Measurements from ENCODE around the gene EXD3.

EXD3 gene

GRCh38 chr9:137294681-137295237, 128.2 kb downstream of the EXD3 start:
- DNase-seq (ENCODE audit: low read depth): no peak

- DNase-seq (ENCODE audit: low read depth): no peak
Measured at GRCh38 chr9:137294091-137294680, 128.8 kb downstream of the EXD3 start.

DNA sequence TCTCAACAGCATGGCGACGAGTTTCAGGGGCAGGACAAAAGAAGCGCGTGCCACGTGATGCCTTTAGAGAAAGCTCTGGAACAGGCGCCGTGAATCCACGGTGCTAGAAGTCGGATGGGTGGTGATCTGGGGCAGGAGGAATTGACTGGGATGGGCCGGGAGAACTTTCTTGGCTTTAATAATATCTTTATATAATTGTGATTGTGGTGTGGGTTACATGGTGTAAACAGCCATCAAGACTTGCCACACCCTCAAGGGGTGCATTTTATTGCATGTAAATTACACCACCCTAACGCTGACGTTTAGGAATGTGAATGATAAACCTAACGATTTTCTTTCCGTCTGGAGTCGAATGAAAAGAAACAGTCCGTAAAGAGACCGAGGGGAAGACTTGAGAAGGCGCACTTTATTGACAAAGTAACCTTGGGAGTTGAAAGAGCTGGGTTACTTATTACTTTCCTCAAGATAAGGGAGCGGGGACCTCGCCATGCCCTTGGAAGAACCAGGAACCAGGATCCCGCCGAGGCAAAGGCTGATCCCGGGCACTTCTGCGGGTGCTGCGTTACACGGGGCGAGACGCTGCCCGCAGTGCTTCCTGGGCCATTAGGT, 129.4 kb downstream of the EXD3 start:
- DNase-seq (ENCODE audit: low read depth): no peak

- DNase-seq (ENCODE audit: low read depth): no peak
Measured at GRCh38 chr9:137293094-137293481, 129.9 kb downstream of the EXD3 start.

DNA sequence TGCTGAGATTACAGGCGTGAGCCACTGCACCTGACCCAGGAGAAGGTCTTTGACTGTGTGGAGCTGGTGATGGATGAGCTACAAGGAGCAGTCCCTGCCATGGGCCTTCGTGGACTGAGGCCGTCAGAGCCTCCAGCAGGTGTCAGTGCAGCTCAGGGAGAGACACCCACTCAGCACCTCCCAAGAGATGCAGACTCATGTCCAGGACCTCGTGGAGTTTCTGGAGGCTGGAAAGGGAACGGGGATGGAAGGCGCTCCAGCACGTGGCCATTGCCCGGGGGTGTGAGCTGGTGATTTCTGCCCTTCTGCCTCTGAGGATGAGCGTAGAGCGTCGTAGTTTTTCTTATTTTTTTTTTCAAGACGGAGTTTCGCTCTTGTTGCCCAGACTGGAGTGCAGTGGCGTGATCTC, 136.0 kb downstream of the EXD3 start:
- no peak for DNase-seq (ENCODE audit: low read depth)

GRCh38 chr9:137281345-137282116, 141.4 kb downstream of the EXD3 start:
- no peak for DNase-seq (ENCODE audit: low read depth)

DNA sequence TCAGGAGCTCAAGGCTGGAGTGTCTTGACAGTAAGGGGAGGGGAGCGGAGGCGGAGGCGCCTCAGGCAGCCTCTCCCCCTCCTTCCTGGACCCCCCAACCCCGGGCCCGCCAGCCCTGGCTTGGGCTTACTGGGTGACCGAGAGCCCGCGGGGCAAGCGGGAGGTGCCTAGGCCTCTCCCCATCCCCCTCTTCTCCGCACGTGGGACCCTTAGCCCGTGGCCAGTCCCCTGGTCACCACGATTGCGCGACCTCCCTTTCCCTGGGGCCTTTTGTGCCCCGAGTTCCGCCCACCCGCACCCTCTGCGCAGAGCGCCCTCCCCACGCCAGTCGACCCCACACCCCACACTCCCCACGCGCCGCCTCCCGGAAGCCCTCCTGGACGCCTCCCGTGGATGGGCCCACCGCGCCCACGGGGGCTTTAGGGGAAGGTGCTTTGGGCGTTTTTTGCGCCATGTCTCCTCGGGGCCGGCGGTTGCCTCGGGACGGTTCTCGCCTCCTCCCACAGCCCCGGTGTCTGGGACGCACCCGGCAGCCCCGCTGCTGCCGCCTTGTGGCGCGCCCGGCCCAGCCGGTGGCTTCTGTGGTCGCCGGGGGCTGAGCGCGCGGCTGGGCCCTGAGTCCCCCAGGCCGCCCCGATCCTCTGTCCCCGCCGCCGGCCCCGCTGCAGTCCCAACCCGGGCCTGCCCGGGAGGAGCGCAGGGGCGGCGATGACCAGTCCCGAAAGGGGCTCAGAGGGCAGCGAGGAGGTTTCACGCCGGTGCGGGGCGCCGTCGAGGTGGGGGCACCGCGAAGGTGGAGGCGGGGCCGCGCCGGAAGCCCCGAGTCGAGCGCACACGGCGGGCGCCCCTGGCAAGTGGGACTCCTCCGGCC, 142.3 kb downstream of the EXD3 start:
- DNase-seq (ENCODE audit: low read depth): no peak

DNA sequence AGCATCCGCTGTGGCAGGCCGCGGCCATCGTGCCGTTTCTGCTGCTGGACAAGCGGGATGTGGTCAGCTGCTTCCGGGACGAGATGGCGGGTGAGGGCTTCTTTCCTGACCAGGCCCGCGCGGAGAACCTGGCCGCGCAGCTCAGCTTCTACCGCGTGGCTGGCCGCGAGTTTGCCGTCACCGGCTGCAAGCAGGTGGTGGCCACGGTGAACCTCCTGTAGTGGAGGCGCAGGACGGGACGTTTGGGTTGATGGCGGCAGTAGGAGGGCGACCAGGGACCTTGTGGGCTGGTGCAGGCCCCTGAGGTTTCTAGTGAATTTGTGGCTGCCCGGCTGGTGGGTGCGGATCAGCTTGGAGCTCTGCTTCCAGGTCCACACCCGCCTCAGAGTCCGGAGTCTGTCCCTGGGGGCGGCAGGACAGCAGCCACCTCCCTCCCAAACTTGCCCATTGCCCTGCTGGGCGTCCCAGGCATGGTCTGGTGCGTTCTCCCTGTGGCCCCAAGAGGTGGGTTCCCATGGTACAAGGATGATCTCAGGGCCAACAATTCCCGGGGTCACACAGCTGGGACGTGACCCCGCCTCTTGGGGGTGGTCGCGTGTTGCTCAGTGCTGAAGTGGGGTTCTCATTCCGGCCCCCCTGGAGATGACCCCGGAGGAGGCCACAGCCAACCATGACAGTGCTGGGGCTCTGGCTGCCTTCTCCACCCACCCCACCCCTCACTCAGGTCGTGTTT, 143.1 kb downstream of the EXD3 start:
- no peak for DNase-seq (ENCODE audit: low read depth)

DNA sequence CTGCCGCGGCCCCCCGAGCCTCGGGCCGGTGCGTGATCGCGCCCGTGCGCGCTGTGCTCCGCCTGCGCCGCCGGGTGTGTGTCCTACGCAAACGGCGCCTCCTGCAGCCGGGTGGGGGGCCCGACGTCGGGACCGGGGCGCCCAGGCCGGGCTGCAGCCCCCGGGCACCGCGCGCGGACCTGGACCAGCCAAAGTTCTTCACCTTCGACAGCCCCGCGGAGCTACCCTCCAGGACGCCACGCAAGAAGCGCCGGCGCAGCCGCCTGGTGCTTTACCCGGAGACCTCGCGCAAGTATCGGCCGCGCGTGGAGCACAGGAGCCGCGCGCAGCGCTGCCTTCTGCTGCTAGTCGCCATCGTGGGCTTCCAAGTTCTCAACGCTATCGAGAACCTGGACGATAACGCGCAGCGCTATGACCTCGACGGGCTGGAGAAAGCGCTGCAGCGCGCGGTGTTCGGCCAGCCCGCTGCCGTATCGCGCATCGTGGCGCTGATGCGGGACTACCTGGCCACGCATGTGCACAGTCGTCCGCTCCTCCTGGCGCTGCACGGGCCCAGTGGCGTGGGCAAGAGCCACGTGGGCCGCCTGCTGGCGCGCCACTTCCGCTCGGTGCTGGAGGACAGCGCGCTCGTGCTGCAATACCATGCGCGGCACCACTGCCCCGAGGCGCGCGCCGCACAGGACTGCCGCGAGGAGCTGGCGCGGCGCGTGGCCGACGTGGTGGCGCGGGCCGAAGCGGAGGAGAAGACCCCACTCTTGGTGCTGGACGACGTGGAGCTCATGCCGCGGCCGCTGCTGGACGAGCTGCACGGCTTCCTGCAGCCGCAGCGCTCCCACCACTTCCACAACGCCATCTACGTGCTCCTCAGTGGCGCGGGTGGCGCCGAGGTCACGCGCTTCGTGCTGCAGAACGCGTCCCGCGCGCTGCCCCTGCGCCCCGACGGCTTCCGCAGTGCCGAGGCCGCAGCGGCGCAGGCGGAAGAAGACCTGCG, 143.9 kb downstream of the EXD3 start:
- DNase-seq (ENCODE audit: low read depth): no peak

DNA sequence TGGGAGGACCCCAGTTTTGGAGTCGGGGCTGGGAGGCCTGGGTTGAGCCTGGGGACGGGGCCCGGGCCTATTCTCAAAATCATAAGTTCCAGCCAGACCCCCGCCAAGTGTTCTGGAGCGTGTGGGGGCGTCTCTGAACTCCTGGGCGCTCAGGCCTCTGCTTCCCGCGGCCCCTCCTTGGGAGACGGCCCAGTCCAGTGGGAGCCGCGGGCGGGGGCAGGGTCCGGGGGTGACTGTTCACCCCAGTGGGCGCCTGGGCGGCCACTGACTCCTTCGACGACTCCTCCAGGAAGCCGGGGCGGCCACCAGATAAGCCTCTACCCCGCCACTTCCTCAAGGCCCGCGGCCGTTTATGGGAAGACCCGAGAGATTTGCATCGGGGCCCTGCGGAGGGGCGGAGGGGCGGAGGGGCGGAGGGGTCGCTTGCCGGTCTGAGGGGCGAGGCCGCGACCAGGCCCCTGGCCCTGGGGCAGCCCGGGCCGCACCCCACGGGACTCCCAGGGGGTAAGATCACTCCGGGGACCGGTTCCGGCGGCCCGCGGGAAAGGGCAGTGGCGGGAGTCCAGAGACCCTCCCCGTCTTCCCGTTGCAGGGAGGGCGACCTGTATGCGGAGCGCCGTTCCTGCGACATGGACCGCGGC, 144.8 kb downstream of the EXD3 start:
- no peak for DNase-seq (ENCODE audit: low read depth)

GRCh38 chr9:137277329-137278041, 145.5 kb downstream of the EXD3 start, which contains the start of gene TOR4A:
Gene TOR4A (plus strand): TSS chr9:137277726. CDS start chr9:137278690, 964 bp downstream.
- DNase-seq (ENCODE audit: low read depth): no peak

DNA sequence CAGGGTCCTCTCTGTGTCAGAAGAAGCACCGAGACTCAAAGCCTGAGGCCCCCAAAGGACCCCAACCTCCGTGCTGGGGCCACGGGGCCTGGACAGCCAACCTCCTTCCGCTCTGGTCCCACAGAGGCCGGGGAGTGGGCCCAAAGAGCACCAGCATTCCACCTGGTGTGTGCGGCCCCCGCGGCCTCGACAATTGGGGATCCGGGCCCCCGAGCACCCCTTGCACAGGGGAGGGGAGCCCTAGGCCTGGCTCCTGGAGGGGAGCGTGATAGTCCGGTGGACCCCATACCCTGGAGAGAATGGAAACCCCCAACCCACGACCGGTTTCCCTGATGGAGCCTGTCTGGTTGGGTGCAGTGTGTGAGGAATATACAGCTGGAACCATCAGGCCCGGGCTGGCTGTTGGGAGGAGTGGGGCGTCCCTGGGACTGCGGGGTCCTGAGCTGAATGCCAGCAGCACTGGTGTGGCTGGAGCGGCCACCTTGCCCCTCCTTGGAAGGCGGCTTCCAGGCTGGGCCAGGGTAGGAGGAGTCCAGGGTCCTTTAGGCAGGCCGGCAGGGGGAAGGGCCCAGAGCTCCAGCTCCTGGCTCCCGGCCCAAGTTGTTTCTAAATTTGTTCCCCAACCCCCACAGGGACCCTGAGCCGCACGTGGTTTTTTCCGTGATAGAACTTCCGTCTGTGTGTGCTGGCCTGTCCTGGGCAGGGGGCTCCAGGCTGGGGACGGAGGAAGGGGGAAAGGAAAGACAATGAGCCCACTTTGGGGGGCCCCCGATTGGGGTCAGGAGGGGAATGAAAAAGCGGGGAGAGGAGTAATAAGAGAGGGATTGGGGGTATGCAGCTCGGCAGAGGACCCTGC, 146.3 kb downstream of the EXD3 start:
- DNase-seq (ENCODE audit: low read depth): no peak

DNA sequence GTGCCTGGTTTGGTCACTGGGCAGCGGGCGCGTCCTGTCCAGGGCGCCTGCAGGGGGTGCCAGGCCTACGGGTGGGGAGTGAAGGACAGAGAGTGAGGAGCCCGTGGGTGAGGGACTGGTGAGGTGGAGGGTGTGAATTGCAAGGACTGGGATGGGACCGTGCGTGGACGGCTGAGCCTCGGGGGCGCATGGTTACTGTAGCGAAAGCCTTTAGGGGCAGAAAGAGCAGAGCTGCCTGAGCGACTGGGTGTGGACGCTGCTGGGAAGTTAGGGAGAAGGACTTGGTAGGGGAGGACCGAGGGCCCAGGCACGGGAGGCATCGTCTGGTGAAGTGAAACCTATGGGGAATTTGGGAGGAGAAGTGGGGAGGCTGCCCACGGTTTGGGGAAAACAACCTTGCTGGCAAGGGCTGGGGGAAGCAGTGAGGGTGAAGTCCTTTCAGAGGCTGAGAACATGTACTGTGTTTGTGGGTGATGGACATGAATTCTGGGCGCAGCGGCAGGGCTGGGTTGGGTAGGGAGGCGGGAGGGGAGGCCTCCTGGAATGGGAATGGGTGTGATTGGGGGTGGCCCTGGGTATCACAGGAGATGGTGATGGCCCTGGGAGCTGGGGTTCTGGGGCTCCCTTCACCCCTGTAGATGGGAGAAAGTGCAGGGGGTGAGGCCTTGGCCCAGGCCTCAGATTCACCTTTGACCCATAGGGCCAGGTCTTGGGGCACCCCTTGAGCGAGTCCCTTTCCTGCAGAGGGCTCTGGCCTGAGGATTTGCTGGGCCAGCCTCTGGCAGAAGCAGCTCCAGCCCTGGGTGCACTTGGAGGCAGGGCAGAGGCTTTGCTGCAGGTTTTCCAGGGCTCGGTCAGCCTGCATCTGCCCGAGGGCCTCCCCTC, 147.1 kb downstream of the EXD3 start:
- DNase-seq (ENCODE audit: low read depth): no peak

GRCh38 chr9:137275203-137275587, 147.8 kb downstream of the EXD3 start:
- no peak for DNase-seq (ENCODE audit: low read depth)

- DNase-seq (ENCODE audit: low read depth): no peak
Measured at GRCh38 chr9:137273611-137274320, 149.2 kb downstream of the EXD3 start.

DNA sequence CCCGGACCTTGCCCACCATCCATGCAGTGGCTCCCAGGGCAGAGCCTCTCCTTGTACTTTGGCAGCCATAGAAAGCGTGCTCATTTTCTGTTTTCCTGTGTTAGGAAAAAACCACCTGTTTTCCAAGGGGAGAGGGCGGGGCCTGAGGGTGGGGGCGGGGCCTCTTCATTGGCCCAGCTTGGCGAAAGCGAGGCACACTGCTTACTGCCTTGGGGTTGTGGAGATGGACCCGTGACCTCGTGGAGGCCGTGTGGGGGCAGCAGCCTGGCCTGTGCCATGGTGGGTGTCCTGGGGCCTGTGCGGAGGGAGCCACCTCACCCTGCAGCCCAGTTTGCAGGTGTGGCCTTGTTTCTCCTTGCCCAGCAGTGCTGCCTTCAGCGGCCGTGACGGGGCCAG, 149.9 kb downstream of the EXD3 start:
- DNase-seq (ENCODE audit: low read depth): no peak
